Measurements from ENCODE around the gene FAM120B.

FAM120B gene

DNA sequence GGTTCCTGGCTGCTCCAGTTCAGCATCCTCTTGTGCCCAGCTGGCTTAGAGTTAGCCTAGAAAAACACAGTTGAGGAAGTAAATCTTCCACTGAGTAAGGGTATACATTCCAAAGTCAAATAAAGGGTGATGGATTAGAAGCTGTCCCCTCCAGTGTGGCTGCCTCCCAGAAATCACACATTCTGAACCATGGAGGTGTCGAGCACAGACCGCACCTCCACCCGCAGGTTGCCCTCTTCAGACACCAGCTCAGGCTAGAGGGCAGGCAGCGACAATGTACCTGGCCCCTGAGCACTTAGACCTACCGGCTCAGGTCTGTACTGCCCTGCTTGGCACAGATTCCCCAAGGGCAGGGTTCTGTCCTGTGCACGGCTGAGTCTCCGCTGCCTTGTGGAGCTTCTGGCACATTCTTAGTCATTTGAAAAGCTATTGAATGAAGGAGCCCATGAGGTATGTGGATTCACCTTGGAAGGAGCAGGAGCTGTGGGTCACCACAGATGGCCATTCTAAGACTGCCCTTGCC is 118.1 kb downstream of the FAM120B start:
- DNase-seq = no peak

DNA sequence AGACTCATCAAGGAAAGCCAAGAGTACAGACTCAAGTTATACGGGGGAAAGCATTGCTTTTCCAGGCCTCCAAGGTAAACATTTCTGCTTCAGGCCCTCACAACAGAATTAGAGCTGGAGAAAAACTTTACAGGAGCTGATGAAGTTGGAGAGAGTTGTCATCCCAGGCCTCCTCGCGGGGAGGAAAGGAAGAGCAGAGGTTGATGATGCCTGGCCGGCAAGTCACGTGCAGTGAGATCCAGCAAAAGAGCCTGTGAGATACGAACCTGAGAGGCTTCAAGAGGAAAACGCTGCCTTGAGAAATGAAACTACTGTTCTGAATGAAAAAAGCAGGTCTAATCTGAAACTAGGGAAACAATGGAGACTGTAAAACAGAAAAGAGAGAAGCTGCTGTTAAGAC is 122.9 kb downstream of the FAM120B start:
- no peak for DNase-seq

DNA sequence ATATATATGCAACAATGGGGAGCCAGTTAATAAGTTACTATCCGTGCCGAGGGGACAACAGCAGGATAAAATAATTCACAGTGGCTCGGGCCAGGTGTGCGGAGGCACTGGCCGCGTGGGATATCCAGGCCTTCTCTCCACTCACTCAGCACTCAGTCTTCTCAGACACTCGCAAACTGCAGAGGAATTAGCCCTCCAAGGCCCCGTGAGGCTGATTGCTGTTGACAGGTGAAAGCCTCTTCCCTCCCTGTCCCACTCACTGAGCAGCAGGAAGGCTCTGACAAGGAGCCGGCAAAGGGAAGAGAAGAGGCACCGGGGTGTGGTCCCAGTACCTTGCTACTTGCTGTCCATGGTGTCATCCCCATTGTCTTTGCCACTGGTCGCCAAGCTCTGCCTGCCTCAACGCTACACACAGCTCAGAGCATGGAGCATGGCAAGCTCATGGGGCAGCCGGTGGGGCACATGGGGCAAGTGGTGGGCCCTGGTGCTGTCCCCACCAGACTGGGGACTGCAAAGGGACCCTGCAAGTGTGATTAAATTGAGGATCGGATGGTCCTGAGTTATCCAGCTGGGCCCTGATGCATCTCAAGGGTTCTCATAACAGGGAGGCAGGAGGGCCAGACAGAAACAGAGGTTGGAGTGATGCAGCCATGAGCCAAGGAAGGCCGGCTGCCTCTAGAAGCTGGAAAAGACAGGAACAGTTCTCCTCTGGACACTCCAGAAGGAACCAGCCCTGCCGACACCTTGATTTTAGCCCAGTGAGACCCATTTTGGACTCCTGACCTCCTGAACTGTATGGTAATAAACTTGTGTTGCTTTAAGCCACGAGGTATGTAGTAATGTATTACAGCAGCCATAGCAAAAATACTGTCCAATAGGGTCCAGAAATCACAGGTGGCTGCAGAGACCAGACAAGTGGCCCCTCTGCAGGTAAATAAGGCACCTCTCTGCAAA is 126.9 kb downstream of the FAM120B start:
- no peak for DNase-seq

GRCh38 chr6:170434117-170434820 is 127.7 kb downstream of the FAM120B start:
- DNase-seq = no peak

GRCh38 chr6:170434821-170435155 is 128.2 kb downstream of the FAM120B start:
- DNase-seq = no peak

DNA sequence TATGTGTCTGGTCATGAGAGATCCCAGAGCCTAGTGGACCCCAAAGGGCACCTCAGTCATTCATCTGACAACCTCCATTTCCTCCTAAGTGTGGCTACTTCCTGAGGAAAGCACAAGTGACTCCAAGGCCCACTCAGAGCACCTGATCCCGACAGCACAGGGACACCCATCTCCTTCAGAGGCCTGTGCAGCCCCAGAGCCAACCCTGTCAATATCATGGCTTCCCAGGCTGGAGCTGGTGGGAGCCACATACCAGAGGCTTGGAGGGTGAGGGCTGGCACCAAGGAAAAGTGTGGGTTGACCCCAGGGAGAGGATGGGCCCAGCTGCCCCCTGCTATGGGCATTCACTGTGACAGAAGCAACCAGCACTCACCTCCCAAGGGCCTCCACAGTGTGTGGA is 129.2 kb downstream of the FAM120B start:
- DNase-seq = no peak

DNA sequence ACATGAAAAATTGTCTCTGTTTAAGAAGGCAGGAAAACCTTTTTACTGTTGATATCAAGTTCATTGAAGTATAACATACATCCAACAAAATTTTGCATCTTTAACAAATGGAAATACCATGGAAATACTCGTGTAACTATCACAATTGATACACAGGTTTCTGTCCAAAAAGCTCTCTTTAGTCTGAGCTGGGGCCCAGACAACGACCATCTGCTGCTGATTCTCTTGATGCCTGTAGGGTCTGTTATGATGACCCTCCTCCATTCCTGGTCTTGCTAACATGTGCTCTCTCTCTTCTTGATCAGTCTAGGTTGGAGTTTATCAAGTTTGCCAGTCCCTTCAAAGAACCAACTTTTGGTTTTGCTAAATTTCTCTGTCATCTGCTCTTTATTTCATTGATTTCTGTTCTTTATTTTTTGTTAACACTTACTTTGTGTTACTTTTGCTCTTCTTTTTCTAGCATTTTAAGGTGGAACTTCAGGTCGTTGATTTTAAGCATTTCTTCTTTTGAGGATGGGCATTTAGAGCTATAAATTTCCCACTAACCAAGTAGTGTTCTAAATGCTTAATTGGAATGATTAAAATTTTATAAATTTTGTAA is 129.8 kb downstream of the FAM120B start:
- DNase-seq = no peak

GRCh38 chr6:170437719-170438401 is 131.3 kb downstream of the FAM120B start:
- no peak for DNase-seq

DNA sequence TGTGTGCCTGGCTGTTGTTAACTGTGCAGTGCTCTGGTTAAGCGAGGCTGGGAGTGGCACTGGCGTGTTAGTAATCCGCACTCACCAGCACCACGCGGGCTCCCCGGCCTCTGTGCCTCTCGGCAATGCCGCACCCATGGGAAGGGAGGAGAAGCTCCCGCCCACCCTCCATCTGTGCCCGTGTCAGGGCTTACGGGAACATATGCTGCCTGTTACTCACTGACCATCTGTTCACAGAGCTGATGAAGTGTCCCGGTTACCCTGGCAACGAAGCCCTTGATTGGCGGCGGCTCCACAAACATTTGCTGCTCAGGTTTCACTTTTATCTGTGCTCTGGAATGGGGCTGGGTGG is 131.8 kb downstream of the FAM120B start:
- DNase-seq = peak; percentile 75

GRCh38 chr6:170438861-170439260 is 132.3 kb downstream of the FAM120B start:
- no peak for DNase-seq

DNA sequence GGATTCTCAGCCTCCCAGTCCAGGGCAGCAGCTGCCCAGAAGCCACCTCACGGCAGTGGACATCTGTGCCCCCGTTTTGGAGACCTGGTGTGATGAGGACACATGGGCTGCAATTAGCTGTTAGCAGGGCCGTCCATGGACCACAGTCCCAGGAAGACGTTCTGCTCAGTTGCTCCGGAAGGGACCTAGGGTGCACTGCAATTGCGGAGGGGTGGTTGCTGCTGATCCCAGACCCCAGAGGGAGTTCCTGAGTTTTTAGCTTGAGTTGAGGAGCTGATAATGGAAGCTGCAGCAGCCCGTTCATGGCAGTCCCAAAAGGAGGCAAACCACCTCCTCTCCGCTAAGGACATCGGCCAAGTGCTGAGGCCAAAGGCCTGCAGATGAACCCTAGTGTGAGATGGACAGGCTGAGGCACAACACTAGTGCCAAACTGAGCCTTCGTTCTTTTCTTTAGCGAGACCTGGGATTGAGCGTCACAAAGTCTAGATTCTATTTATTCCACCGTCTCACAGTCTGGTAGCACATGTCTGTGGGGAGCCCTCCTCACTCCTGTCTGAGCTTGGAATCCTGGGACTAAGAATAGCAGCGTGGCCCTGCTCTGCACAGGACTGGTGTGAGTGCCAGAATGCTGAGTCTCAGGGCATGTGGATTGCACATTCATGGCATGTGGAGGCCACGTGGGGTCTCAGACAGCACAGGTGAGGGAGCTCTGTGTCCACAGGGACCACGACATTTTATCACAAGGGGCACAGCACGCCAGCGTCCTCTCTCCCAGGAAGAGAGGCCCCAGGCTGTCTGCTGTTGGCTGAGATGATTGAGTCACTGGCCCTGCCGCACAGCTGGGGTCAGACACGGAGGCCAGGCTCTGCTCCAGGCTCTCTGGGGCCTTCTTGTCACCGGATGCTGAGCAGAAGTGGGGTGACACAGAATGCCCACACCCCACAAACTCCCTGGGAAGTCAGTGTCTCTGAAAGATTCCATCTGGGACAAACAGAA is 133.1 kb downstream of the FAM120B start:
- DNase-seq = no peak

GRCh38 chr6:170440437-170440836 is 133.9 kb downstream of the FAM120B start:
- no peak for DNase-seq

GRCh38 chr6:170441316-170441715 is 134.8 kb downstream of the FAM120B start:
- DNase-seq = no peak

DNA sequence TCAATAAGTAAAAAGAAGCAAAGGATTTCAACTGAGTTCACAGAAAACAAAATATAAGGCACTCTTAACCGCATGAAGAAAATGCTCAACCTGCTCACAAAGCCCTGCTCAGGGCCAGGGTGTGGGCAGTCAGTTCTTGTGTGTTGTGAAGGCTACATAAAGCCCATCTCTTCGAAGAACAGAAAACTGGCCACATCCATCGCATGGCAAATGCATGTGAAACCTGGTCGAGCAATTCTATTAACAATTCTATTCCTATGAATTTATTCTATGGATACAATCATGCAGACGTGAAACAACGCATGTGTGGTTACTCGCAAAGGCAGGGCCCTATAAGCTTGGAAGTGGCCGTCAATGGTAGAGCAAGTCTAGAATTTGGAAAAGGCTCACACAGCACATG is 136.0 kb downstream of the FAM120B start:
- DNase-seq = no peak

DNA sequence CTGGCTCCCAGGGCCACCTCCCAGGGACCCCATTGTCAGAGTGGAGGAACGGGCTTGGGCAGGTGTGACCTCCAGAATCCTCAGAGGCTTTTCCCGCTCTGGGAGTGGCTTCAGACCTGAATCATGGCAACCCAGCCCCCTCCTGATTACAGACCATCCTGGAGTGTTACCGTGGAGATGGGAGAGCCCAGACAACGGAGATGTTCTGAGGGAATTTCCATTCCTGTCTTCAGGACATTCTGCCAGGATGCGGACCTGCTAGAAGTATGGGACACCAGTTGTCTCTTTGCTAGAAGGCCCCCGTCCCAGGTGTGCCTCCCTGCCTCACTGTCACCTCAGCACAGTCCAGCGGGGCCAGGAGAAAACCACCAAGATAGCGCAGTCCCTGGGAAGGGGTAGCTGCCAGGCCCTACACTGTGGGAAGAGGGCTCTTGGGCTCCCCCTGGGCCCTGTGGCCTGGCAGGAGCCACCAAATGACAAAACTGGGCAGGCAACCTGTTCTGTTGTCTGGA is 136.6 kb downstream of the FAM120B start:
- no peak for DNase-seq

- DNase-seq = peak; percentile 33
Measured at GRCh38 chr6:170444056-170444591, 137.6 kb downstream of the FAM120B start.

DNA sequence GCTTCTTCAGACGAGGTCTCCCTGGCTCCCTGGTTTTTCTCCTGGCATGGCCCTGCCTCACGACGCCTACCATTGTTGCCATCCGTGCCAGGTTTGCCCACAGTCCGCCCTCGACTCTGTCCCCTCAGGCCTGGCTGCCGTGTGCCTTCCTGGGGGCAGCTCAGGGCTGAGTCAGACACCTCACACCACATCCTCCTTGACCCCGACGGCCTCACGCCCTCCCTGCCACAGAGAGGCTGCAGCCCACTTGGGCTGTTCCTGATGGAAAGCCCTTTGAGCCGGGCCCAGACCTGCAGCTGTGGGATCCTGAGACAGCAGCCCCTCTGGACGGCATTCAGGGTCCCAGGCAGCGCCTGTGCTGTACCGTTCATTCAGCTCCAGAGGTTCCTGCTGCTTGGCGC is 138.3 kb downstream of the FAM120B start:
- DNase-seq = no peak

DNA sequence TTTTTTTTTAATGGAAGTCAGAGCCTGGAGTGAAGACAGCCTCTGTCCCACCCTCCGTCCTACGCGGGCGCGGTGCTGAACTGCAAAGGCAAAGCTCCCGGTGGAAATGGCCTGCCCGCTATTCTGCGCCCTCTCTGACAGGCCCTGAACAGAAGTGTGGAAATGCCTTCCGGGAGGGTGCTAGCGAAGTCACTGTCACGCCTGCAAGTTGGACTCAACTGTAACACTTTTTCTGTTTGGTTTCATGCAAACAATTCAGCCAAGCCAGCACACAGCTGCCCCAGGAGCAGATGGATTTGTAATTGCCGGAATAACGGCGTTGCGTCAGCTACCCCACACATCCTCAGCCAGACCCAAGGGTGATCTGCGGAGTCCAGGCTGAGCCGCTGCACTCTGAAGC is 138.9 kb downstream of the FAM120B start:
- DNase-seq = no peak

DNA sequence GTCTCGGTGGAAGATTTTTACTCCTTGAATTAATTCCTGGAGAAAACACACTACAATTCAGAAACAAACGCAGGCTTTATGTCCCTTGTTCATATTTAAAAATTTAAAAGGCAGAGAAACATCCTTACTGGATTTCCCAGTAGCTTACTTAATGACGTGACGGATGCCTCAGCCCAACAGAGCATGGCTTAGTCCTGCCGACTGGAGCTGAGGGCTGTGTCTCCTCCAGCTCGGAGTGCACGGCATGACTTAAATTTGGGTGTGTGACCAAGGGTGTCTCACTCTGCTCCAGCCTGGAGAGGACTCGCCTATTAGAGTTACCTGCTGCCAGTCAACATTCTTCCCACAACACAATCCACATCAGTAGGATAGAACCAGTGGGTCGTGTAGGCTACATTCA is 139.4 kb downstream of the FAM120B start:
- no peak for DNase-seq

DNA sequence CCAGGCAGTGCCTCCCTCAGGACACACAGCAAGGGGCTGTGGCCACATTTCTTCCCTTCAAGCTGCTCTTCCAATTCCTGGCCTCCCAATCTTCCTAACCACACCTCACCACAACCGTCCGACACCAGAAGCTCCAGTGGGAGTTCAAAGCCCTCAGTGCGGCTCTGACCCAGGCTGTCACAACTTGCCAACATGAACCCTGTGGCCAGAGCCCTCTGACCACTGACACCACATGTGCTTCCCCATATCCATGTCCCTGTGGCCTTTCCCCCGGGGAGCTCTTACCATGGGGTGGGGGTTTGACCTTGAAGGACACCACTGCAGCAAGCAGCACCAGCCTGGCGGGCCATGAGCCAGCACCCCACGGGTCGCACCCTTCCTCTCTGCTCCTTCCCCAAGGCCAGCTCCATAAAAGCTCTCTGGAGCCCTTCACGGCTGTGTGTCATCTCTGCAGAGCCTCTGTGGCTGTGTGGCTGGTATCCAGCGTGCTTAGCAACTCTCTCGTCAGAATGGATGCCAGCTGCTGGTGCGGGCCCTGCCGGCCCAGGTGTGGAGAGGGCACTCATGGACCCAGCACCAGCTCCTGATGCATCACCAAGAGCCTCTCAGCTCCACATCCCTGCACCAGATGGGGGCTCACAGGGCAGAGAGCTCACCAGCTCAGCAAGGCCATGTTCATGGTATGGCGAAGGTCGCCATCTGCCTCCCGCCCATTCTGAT is 140.4 kb downstream of the FAM120B start:
- no peak for DNase-seq

DNA sequence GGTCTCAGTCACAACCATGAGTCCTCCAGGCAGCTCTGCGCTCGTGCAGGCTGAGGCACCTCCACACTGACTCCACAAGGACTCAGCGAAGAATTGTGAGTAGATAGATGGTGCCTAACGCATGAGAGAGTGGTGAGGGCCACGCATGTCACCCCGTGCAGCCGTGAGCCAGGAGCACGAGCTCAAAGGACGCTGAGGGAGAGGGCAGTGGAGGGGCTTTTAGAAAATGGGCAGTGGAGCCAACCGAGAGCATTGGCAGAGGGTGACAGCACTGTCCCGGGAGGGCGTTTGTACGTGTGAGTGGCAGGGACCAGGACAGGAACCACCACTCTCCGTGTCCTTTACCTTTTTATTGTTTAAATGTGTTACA is 141.0 kb downstream of the FAM120B start:
- no peak for DNase-seq
